Lower lobe of right lung (tissue), 2 donors: ENCODE measurements around the gene OR5H6. TPM values are rescaled to one million over a fixed set of nuclear protein-coding genes. Genes with fewer than 3 reads are reported as not detected.

Experiments
- ATAC-seq, 2 donors: fragments of 200-7000 bp; cut with Tn5 transposase; one replicate each; pipeline ENCODE4 v1.9.1; 2020 to 2022; ENCODE audit warnings: mild to moderate bottlenecking in 2 of 2, moderate library complexity in 2 of 2
- DNase-seq: peaks from one replicate; pipeline ENCODE4 v3.0.0-alpha.2; 2020
- H3K27ac ChIP-seq: fragments of 200-600 bp; one replicate; pipeline ENCODE4 v1.8.0; 2022
- H3K27me3 ChIP-seq: fragments of 200-600 bp; one replicate; pipeline ENCODE4 v1.8.0; 2022; ENCODE audit warnings: low read depth
- H3K36me3 ChIP-seq: fragments of 200-600 bp; one replicate; pipeline ENCODE4 v1.8.0; 2022; ENCODE audit warnings: mild to moderate bottlenecking
- H3K4me1 ChIP-seq: fragments of 200-600 bp; one replicate; pipeline ENCODE4 v1.8.0; 2022
- H3K4me3 ChIP-seq: fragments of 200-600 bp; one replicate; pipeline ENCODE4 v1.8.0; 2022; ENCODE audit warnings: mild to moderate bottlenecking
- H3K9me3 ChIP-seq: fragments of 200-600 bp; one replicate; pipeline ENCODE4 v1.8.0; 2022
- intact Hi-C: fragments of 100-400 bp; cut with DNase I; formaldehyde crosslinking; loops from one replicate; pipeline ENCODE4 v1.11.0; 2022
- total RNA-seq: library from RNA; stranded (reverse); fragmentation: NEBNext Ultra II Directional; extraction: Animal tissue kit (Norgen Biotek cat#: 25700); gene quantifications from one replicate; pipeline ENCODE4 v1.2.1, GENCODE V29; 2021
- TF ChIP-seq, protein P1 (sequence below): fragments of 200-600 bp; IDR thresholded peaks from one replicate; pipeline ENCODE4 v1.8.0; 2022; ENCODE audit warnings: antibody characterized with exemption, mild to moderate bottlenecking
- donor health status: DM: no; HTN: yes; CAD: no; lungs with severe emphysema.

OR5H6 gene
- total RNA-seq, 1 donor from 2014 or later: not detected

GRCh38 chr3:98290916-98291315 lies 26.9 kb downstream of the OR5H6 start:
- Histone ChIP-seq H3K27me3 (no peaks in the 10 kb centered on the region), H3K9me3 (no peaks in the 10 kb centered on the region), H3K4me3 (no peak overlapping the region), H3K36me3 (no peaks in the 10 kb centered on the region), H3K27ac (no peak overlapping the region), H3K4me1 (no peaks in the 10 kb centered on the region)
- ATAC-seq (no peak), DNase-seq (no peak)
- TF ChIP-seq, protein P1, sequence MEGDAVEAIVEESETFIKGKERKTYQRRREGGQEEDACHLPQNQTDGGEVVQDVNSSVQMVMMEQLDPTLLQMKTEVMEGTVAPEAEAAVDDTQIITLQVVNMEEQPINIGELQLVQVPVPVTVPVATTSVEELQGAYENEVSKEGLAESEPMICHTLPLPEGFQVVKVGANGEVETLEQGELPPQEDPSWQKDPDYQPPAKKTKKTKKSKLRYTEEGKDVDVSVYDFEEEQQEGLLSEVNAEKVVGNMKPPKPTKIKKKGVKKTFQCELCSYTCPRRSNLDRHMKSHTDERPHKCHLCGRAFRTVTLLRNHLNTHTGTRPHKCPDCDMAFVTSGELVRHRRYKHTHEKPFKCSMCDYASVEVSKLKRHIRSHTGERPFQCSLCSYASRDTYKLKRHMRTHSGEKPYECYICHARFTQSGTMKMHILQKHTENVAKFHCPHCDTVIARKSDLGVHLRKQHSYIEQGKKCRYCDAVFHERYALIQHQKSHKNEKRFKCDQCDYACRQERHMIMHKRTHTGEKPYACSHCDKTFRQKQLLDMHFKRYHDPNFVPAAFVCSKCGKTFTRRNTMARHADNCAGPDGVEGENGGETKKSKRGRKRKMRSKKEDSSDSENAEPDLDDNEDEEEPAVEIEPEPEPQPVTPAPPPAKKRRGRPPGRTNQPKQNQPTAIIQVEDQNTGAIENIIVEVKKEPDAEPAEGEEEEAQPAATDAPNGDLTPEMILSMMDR: no peak
- intact Hi-C loops: no loop called here

- intact Hi-C loops: no loop called here
- DNase-seq (no peak), ATAC-seq (no peak)
- no peak overlapping the region for H3K4me3 ChIP-seq
- TF ChIP-seq, protein P1: no peak
- no peaks in the 10 kb centered on the region for H3K36me3 ChIP-seq
- H3K27me3 ChIP-seq: no peaks in the 10 kb centered on the region
- H3K9me3 ChIP-seq: no peaks in the 10 kb centered on the region
- H3K4me1 ChIP-seq: no peaks in the 10 kb centered on the region
- no peak overlapping the region for H3K27ac ChIP-seq
Measured at GRCh38 chr3:98291332-98291957, 27.4 kb downstream of the OR5H6 start.

Other genes with a start within 250 kb of the OR5H6 start
- gene GABRR3, start 228.9 kb upstream of the OR5H6 start, total RNA-seq: not detected
- gene OR5AC2, start 177.1 kb upstream of the OR5H6 start, total RNA-seq: not detected
- not detected for gene OR5H1, start 133.5 kb upstream of the OR5H6 start, total RNA-seq
- not detected for gene OR5H14, start 116.8 kb upstream of the OR5H6 start, total RNA-seq
- not detected for gene OR5H15, start 97.5 kb upstream of the OR5H6 start, total RNA-seq
- not detected for gene OR5H2, start 18.3 kb downstream of the OR5H6 start, total RNA-seq
- gene OR5K4, start 89.6 kb downstream of the OR5H6 start, total RNA-seq: not detected
- gene OR5K3, start 126.4 kb downstream of the OR5H6 start, total RNA-seq: not detected
- not detected for gene OR5K1, start 199.0 kb downstream of the OR5H6 start, total RNA-seq
- gene OR5K2, start 233.4 kb downstream of the OR5H6 start, total RNA-seq: not detected